ENCODE results near the gene TUBA8.

DNA sequence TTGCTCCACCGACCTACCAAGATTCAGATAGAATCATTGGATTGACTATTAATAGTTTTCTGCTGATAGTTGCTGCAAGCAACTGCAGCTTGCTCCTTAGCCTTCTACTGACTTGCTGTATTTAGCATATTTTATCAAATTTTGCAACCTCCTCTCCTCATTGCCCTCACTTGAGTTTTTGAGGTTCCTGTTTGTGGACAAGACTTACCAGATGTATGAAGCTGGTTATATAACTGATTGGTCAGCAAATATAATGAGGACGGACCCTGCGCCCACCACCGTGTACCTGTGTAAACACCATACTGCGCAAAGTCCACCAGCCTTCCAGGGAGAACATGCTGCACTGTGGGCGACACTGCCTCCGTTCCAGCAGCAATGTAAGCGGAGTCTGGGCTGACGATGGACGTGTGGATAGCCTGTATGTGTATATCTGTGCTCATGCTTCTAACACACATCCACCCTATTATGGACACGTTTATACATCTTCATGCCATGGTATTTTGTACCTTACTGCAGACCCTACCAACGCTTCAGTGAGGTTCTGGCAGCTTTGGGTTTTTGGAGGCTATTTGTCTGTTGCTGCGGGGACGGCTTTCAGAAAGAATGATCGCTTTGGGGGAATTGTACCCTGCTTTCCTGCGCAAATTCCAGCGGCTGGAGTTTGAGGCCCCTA is 37.8 kb downstream of the TUBA8 start:
- TF ChIP-seq RAD21 (IDR thresholded peaks at IDR 0.05; ENCODE audit: low read depth): no peak
- TF ChIP-seq YY1 (IDR thresholded peaks at IDR 0.05; ENCODE audit: low read depth): no peak
- TF ChIP-seq, protein P1, sequence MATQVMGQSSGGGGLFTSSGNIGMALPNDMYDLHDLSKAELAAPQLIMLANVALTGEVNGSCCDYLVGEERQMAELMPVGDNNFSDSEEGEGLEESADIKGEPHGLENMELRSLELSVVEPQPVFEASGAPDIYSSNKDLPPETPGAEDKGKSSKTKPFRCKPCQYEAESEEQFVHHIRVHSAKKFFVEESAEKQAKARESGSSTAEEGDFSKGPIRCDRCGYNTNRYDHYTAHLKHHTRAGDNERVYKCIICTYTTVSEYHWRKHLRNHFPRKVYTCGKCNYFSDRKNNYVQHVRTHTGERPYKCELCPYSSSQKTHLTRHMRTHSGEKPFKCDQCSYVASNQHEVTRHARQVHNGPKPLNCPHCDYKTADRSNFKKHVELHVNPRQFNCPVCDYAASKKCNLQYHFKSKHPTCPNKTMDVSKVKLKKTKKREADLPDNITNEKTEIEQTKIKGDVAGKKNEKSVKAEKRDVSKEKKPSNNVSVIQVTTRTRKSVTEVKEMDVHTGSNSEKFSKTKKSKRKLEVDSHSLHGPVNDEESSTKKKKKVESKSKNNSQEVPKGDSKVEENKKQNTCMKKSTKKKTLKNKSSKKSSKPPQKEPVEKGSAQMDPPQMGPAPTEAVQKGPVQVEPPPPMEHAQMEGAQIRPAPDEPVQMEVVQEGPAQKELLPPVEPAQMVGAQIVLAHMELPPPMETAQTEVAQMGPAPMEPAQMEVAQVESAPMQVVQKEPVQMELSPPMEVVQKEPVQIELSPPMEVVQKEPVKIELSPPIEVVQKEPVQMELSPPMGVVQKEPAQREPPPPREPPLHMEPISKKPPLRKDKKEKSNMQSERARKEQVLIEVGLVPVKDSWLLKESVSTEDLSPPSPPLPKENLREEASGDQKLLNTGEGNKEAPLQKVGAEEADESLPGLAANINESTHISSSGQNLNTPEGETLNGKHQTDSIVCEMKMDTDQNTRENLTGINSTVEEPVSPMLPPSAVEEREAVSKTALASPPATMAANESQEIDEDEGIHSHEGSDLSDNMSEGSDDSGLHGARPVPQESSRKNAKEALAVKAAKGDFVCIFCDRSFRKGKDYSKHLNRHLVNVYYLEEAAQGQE (IDR thresholded peaks at IDR 0.05; ENCODE audit: low read depth): no peak
- TF ChIP-seq TCF12 (IDR thresholded peaks at IDR 0.05; ENCODE audit: low read depth): no peak
- TF ChIP-seq, protein P2, sequence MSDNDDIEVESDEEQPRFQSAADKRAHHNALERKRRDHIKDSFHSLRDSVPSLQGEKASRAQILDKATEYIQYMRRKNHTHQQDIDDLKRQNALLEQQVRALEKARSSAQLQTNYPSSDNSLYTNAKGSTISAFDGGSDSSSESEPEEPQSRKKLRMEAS (IDR thresholded peaks at IDR 0.05): no peak
- no peak for TF ChIP-seq EP300 (IDR thresholded peaks at IDR 0.05; ENCODE audit: borderline replicate concordance)
- TF ChIP-seq EGR1 (IDR thresholded peaks at IDR 0.05): no peak
- no peak for TF ChIP-seq TAF1 (IDR thresholded peaks at IDR 0.05; ENCODE audit: low read depth)
- TF ChIP-seq ZBTB7A (IDR thresholded peaks at IDR 0.05; ENCODE audit: low read depth): no peak
- no peak for TF ChIP-seq CEBPB (IDR thresholded peaks at IDR 0.05)
- no peak for TF ChIP-seq CREB1 (IDR thresholded peaks at IDR 0.05; ENCODE audit: low read depth)
